ENCODE results near the gene GREB1.

- TF ChIP-seq ZFX (IDR thresholded peaks at IDR 0.05) (no peak), CTCF (IDR thresholded peaks at IDR 0.05 in 2 of 3, conservative IDR thresholded peaks at IDR 0.05 in 1 of 3; ENCODE audit: borderline replicate concordance in 1 of 3, insufficient read depth in 1 of 3, low read depth in 2 of 3, low read length in 2 of 3) (no peak), POLR2A (IDR thresholded peaks at IDR 0.05; ENCODE audit: borderline replicate concordance, extremely low read depth, insufficient read depth, insufficient read length) (no peak), MAX (IDR thresholded peaks at IDR 0.05) (no peak), POLR2AphosphoS5 (IDR thresholded peaks at IDR 0.05; ENCODE audit: low read depth, low read length) (no peak), EZH2phosphoT487 (IDR thresholded peaks at IDR 0.05; ENCODE audit: borderline replicate concordance) (no peak), EGR1 (IDR thresholded peaks at IDR 0.05; ENCODE audit: low read depth) (no peak), EZH2 (IDR thresholded peaks at IDR 0.05) (no peak), REST (IDR thresholded peaks at IDR 0.05; ENCODE audit: low read depth) (no peak), YY1 (IDR thresholded peaks at IDR 0.05; ENCODE audit: extremely low read depth, insufficient replicate concordance, low read depth, low read length) (no peak)
Measured at GRCh38 chr2:11616851-11617415, 83.1 kb downstream of the GREB1 start.
